NCI-H146 treated with DMSO at 0.1 percent for 48 hours (cell line): ENCODE measurements around the gene FSTL4.

Experiments
- DNase-seq: peaks from one replicate; lab custom pipeline; 2025; ENCODE audit not compliant: unreplicated experiment; lab: John Stamatoyannopoulos, UW

FSTL4 gene

DNA sequence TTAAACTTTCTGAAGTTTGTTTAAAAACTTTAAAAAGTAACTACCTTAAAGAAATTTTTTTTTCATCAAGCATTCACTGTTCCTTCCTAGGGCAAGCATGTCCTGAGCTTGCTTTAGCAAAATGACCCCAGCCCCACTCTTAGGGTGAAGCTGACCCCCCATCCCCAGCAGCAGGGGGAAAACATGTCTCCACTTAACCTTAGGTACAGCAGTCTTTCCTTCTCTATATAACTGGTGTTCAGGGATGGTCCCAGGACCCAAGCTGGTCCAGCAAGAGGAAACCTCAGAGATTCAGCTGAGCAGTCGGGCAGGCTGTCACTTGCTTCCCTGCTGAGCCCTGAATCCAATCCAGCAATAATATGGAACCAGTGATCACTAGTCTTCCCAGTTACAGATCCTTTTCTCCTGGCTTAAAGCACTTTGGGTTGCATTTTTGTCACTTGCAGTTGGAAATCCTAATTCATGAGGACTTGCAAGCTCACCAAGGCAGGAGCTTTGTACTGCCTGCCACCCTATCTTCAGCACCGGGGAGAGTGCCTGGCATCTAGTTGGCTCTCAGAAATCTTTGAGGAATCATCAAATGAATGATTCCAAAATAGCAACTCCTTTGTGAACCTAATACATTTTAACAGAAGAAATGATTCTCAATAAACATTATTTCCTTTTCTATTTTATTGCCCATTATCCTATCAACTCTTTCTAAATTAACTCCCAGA lies 91.2 kb downstream of the FSTL4 start:
- DNase-seq: no peak

GRCh38 chr5:133520062-133520461 lies 92.3 kb downstream of the FSTL4 start:
- no peak for DNase-seq

- no peak for DNase-seq
These were observed 93.2 kb downstream of the FSTL4 start for GRCh38 chr5:133519191-133519590.

DNA sequence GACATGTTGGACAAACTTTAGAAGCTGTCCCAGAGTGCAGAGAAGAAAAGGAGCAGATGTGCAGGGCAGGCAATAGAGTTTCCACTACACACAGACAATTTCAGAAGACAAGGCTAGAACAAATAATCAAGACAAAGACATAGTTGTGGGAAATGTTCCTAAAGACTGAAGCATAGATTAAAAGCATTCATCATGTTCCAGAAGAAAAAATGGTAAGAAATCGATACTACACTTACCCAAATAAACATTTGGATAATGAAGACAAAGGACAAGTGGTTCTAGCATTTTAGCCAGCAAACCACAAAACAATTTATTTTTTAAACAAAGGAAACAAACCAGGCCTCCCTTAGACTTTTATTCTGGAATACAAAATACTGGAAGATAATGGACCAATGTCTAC lies 97.9 kb downstream of the FSTL4 start:
- peak; percentile 7 for DNase-seq

DNA sequence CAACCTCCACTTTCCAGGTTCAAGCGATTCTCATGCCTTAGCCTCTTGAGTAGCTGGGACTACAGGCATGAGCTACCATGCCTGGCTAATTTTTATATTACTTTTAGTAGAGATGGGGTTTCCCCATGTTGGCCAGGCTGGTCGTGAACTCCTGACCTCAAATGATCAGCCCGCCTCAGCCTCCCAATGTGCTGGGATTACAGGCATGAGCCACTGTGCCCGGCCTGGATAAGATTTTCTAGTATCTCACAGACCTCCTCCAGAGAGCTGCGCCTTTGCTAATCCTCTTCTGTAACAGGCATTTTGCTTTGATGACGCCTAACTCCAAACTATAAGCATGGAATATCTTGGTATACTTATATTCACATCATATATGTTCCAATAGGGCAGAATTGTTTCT lies 99.4 kb downstream of the FSTL4 start:
- no peak for DNase-seq

DNA sequence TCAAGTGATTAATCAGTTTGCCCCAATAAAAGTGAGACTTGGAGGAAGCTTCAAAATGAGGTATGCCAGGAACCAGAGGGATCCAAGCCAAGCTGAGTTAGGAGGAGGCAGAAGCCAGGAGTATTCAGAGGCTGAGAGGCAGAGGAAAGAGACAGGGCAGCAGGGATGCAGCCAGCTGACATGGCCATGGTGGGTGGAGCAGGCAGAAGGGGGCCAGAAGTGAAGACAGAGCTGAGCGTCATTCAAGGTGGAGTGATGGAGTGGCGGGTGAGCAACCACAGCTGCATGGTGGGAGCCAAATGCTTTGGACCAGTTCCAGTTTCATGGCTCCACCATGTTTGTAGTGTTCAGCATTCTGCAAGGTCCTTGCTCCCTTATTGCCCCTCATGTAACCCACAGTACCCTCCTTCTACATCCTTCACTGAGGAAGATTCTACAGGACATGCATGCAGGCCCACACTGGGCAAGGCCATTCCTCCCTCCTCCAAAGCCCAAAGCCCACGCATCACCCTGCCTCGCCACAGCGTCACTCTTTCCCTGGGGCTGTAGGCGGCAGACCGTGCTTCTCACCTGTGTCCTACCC lies 100.6 kb downstream of the FSTL4 start:
- no peak for DNase-seq

GRCh38 chr5:133510634-133511262 lies 101.6 kb downstream of the FSTL4 start:
- DNase-seq: no peak

GRCh38 chr5:133509742-133510079 lies 102.6 kb downstream of the FSTL4 start:
- DNase-seq: no peak

DNA sequence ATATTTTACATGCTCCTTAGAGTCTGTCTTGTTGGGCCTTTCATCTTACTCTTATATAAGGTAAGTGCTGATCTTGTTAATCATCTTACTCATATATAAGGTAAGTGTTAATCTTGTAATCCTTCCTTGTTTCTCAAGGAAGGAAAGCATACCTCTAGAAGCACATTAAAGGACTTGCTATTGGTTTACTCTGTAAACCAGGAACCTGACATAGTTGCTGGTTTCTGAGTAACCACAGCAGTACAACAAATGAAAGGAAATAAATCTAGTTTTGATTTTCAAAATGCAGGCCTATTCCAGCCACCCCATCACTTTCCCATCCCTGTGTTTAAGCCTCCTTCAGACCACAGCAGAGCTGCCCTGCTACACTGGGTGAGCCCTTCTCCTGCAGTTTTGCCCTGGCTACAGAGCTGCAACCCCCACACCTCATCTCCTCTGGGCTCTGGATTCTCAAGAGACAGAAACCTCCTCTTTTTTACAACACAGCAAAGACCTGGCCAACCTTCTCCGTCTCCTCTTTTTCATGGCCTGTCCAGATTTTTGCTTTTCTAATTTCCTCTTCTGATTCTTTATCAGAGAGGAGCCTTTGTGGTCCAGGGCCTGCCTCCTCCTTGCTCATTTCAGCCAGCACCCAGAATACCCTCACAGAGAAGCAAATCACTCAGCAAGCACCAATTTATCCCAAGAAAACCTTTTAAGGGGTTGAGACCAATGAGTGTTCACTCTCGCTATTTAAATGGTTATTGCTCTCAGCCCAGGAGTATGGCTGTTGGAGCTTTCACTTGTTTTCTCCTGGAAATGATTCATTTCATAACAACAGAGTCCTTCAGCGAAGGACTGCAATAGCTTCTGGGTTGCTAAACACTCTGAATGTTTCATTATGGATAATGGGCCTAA lies 103.2 kb downstream of the FSTL4 start:
- DNase-seq: no peak

DNA sequence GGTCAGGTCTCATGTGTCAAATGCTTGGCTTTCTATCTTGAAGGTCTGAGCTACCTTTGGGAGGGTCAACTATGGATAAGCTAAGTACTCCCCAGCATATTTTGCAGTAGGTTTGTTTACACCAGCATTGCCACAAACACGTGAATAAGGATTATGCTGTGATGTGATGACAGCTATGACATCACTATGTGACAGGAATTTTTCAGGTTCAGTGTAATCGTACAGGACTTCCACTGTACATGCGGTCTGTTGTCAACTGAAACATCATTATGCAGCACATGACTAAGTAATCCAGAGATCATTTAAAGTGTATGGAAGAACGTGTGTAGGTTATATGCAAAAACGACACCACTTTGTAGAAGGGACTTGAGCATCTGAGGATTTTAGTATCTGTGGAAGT lies 104.0 kb downstream of the FSTL4 start:
- no peak for DNase-seq

GRCh38 chr5:133506181-133506580 lies 106.2 kb downstream of the FSTL4 start:
- no peak for DNase-seq

- DNase-seq: no peak
These were observed 108.8 kb downstream of the FSTL4 start for GRCh38 chr5:133503511-133503910.

- DNase-seq: no peak
These were observed 112.4 kb downstream of the FSTL4 start for GRCh38 chr5:133499895-133500294.

DNA sequence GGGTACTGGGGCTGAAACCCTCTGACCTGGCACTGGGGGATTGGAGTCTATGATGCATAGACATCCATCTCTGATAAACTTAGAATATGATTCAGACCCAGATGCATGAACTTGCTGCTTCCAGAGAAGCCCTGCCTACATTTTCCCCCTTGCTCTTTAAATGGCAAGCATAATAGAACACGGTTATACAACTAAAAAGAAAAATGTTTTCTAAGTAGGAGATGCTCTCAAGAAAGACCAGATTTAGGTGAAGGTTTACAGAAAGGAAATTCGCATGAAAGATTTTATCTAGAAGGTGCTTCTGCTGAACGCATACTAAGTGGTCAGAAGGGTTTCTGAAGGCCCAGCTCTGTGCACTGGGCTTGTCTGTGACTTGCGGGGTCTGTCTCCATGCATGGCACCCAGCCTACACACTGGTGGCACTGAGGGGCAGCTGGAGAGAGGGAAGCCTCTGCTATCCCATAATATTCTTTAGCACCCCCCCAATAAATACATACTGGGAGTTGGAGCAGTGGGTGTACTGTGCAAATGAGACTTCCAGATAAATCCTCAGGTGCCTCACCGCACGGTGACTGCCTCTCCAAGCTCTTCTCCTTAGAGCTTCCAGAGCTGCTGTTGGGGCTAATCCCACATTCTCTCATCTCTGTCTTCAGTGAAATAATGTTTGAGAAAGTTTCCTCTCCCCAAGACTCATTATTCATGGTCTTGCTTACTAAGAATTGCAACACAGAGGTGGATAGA lies 114.6 kb downstream of the FSTL4 start:
- DNase-seq: no peak

- DNase-seq: no peak
These were observed 115.7 kb downstream of the FSTL4 start for GRCh38 chr5:133496631-133497030.

GRCh38 chr5:133494923-133495246 lies 117.5 kb downstream of the FSTL4 start:
- DNase-seq: no peak

GRCh38 chr5:133494232-133494922 lies 118.0 kb downstream of the FSTL4 start:
- DNase-seq: no peak

- DNase-seq: peak; percentile 2
These were observed 122.7 kb downstream of the FSTL4 start for GRCh38 chr5:133489632-133490031.

DNA sequence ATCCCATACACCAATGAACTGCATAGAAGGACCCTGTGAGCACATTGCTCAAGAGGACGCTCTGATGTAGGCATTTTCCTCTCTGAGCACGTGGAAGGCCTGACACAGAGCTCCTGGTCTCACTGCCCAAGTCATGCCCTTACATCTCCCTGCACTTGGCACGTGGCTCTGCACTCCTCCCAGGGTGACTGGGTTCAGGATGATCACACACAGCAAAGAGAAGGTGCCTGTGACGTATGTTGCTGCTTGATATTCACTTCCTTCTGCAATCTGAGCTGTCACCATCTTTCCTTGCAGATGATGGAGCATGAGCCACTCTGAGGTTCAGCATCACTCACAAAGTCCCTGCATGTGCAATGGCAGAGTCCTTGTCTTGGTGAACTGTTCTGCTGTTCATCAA lies 125.2 kb downstream of the FSTL4 start:
- DNase-seq: no peak

DNA sequence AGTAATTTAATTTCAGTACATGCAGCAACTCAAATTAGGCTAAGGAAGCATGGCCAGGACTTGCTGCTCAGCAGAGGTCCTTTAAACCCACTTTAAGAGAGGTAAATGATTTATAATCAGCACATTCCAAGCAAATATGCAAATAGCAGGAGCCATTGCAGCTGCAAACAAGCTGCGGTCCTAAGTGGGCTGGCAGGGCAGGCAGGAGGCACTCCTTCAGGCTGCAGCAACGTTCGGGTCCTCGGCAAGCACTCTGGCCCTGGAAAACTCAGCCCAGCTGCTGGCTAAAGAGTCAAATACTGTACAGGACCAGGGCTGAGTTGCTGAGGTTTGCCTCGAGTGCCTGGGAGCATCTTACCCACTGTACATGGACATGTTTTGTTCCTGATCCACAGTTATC lies 126.9 kb downstream of the FSTL4 start:
- no peak for DNase-seq
